Stomach smooth muscle (tissue), 2 donors: ENCODE measurements around the gene TCP11.
A peak's percentile ranks its signal among the peaks of the same experiment; 100 is the strongest.

Experiments used
- H3K27ac ChIP-seq: one replicate; pipeline ENCODE4 v1.7.0; 2013; ENCODE audit warnings: mild to moderate bottlenecking, low read length, inconsistent platforms
- H3K27me3 ChIP-seq, 2 donors: one replicate each; pipeline ENCODE4 v1.7.0; 2013; ENCODE audit warnings: low read length in 2 of 2; ENCODE audit not compliant: insufficient read depth in 2 of 2, control insufficient read depth in 1 of 2
- H3K36me3 ChIP-seq, 2 donors: one replicate each; pipeline ENCODE4 v1.7.0; 2013; ENCODE audit warnings: low read length in 2 of 2; ENCODE audit not compliant: control insufficient read depth in 2 of 2, insufficient read depth in 2 of 2
- H3K4me1 ChIP-seq: one replicate; pipeline ENCODE4 v1.7.0; 2013; ENCODE audit warnings: low read length; ENCODE audit not compliant: control insufficient read depth, insufficient read depth
- H3K4me3 ChIP-seq, 2 donors: one replicate each; pipeline ENCODE4 v1.7.0; 2013; ENCODE audit warnings: low read length in 2 of 2
- H3K9ac ChIP-seq, 2 donors: one replicate each; pipeline ENCODE4 v1.7.0; 2013; ENCODE audit warnings: low read length in 2 of 2, mild to moderate bottlenecking in 1 of 2
- H3K9me3 ChIP-seq, 2 donors: one replicate each; pipeline ENCODE4 v1.7.0; 2013; ENCODE audit warnings: low read length in 2 of 2; ENCODE audit not compliant: control insufficient read depth in 2 of 2
- donor health status: healthy.
- donor health status: Pancreatic carcinoma.

Gene TCP11

GRCh38 chr6:35181308-35181932, 40.3 kb upstream of the TCP11 start:
- Histone ChIP-seq H3K27ac (no peak overlapping the region), H3K9me3 (no peaks in the 10 kb centered on the region), H3K4me1 (peaks cover 20% of the 10 kb centered on the region), H3K27me3 (peaks cover 0 to 11% of the 10 kb centered on the region in 2 donors), H3K36me3 (no peaks in the 10 kb centered on the region), H3K4me3 (peak overlapping the region in 1 of 2 donors; percentile 40), H3K9ac (no peak overlapping the region)

DNA sequence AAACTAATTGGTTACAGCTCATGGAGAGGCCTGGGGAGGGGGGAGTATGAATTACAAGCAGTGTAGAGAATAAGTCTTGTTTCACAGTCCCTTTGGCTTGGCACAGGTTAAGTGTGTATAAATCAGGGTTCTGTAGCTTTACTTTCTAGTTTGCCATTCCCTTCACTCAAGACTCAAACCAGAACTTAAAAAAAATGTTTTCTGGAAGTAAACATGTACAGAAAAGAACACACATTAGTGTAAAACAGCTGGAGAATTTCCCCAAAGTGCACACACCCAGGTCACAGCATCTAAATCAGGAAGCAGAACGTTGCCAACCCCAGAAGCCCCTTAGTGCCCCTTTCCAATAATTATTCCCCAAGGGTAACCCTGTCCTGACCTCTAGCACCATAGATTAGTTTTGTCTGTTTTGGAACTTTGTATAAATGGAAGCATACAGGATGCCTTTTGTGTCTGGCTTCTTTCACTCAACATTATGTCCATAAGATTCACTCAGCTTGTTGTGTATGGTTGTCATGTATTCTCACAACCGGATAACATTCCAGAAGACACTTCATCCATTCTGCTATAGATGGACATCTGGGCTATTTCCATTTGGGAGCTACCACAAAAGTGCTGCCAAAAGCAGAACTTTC, 38.9 kb upstream of the TCP11 start:
- Histone ChIP-seq H3K4me3 (no peak overlapping the region), H3K9ac (no peak overlapping the region), H3K36me3 (no peaks in the 10 kb centered on the region), H3K4me1 (peaks cover 20% of the 10 kb centered on the region), H3K27me3 (peaks cover 0 to 11% of the 10 kb centered on the region in 2 donors), H3K27ac (no peak overlapping the region), H3K9me3 (no peaks in the 10 kb centered on the region)

DNA sequence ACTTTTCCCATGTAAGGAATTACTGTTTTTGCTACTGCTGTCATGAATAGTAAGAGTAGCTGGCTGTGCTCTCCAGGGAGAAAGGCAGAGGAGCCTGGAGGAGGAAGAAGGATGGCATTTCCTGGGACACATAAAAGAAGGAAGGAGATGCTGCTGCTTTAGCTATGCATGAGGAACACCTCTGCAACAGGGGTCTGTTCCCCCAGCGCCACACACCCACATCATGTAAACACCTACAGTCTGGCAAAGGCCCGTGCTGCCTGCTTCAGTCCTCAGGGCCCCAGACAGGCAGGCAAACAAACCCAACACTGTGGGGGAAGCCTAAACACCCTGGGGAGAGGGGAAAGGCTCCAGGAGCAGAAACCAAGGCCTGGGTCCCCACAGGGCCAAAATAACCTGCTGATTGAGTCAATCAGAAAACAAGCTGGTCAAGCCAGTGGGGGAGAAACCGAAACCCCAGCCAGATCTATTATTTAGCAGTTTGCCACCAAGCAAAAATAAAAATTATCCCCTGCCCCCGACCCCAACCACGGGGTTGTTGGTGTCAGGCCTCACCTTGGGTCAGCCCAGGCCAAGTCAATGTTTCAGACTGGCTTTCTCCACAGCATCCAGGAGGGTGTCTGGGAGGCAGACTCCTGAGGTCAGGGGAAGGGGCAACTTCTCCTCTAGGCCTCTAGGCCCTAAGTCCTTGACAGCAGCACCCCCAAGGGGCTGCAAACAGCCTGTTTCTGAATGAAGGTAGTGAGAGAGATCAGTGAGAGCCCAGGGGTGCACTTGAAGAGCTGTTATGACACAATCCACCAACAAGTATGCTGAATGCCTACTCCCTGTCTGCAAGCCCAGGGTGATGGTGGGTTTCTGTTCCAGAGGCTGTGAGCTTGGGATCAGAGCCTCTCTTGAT, 38.0 kb upstream of the TCP11 start:
- Histone ChIP-seq H3K4me3 (no peak overlapping the region), H3K9me3 (no peaks in the 10 kb centered on the region), H3K27ac (no peak overlapping the region)

DNA sequence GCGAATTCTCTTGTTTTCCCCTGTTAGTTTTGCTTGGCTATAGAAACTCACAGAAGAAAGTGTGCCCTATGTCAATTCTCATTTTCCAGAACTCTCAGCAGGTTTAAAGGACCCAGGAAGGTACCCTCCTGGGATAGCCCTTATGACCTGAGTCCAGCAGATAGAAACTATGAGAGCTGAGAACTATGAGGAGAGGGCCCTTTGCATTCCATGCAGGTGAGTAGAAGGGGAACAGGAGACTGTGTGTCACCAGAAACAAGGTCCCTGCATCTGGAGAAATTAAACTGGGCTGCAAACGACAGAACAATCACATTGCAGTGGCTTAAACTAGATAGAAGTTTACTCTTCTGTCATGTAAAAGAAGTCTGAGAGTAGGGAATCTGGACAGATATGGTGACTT, 36.9 kb upstream of the TCP11 start:
- Histone ChIP-seq H3K36me3 (no peaks in the 10 kb centered on the region), H3K9ac (no peak overlapping the region), H3K27me3 (peaks cover 0 to 11% of the 10 kb centered on the region in 2 donors), H3K27ac (no peak overlapping the region), H3K9me3 (no peaks in the 10 kb centered on the region), H3K4me3 (no peak overlapping the region), H3K4me1 (peaks cover 20% of the 10 kb centered on the region)

More for the DNA sequence above, 38.0 kb upstream of the TCP11 start:
- no peaks in the 10 kb centered on the region for H3K36me3 ChIP-seq
- no peak overlapping the region for H3K9ac ChIP-seq
- H3K27me3 ChIP-seq = peaks cover 0 to 11% of the 10 kb centered on the region in 2 donors
- H3K4me1 ChIP-seq = peaks cover 20% of the 10 kb centered on the region

GRCh38 chr6:35177596-35177995, 36.5 kb upstream of the TCP11 start:
- Histone ChIP-seq H3K27ac (no peak overlapping the region), H3K36me3 (no peaks in the 10 kb centered on the region), H3K9ac (no peak overlapping the region), H3K27me3 (peaks cover 0 to 11% of the 10 kb centered on the region in 2 donors), H3K4me3 (no peak overlapping the region), H3K4me1 (peaks cover 20% of the 10 kb centered on the region), H3K9me3 (no peaks in the 10 kb centered on the region)

- H3K9me3 ChIP-seq = no peaks in the 10 kb centered on the region
- H3K27me3 ChIP-seq = peaks cover 0 to 8% of the 10 kb centered on the region in 2 donors
- H3K36me3 ChIP-seq = no peaks in the 10 kb centered on the region
- no peak overlapping the region for H3K9ac ChIP-seq
- no peak overlapping the region for H3K4me3 ChIP-seq
- H3K4me1 ChIP-seq = peaks cover 19% of the 10 kb centered on the region
- no peak overlapping the region for H3K27ac ChIP-seq
Observed at GRCh38 chr6:35177157-35177556, 36.0 kb upstream of the TCP11 start.

DNA sequence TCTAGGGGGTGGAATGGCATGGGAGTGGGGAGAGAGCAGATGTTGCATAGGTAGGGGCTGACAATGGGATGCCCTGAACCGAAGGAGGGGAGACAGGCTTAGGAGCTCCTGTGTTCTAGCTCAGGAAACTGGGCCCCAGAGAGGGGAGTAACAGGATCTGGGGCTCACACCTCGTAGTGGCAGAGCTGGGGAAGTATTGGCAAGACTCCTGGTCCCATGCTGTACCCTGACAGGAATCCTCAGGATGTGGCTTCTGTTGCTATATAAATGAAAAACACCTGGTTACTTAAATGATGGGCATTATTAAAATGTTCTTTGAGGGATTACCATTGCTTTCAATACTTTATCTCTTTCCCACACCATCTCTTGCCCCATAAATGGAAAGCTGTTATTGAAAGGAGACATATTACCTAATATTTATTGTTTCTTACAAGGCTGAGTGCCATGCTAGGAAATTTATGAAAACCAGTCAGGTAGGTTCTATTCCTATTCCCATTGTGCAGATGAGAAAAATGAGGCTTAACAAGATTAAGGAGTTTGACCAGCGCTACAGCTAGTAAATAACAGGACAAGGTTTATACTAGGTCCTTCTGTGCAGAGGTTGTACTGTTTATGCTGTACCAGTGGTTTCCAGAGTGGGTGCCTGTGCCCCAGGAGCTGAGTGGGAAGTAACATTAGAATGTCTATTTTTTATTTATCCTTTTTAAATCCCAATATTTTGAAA, 35.3 kb upstream of the TCP11 start:
- Histone ChIP-seq H3K4me1 (peaks cover 12% of the 10 kb centered on the region), H3K27me3 (peaks cover 0 to 3% of the 10 kb centered on the region in 2 donors), H3K9me3 (no peaks in the 10 kb centered on the region)

GRCh38 chr6:35174501-35174900, 33.4 kb upstream of the TCP11 start:
- Histone ChIP-seq H3K4me1 (peaks cover 3% of the 10 kb centered on the region), H3K36me3 (no peaks in the 10 kb centered on the region), H3K9ac (no peak overlapping the region), H3K27me3 (peaks cover 0 to 3% of the 10 kb centered on the region in 2 donors), H3K9me3 (no peaks in the 10 kb centered on the region), H3K4me3 (no peak overlapping the region), H3K27ac (no peak overlapping the region)

More for the DNA sequence above, 35.3 kb upstream of the TCP11 start:
- Histone ChIP-seq H3K4me3 (no peak overlapping the region), H3K36me3 (no peaks in the 10 kb centered on the region), H3K27ac (no peak overlapping the region), H3K9ac (no peak overlapping the region)

DNA sequence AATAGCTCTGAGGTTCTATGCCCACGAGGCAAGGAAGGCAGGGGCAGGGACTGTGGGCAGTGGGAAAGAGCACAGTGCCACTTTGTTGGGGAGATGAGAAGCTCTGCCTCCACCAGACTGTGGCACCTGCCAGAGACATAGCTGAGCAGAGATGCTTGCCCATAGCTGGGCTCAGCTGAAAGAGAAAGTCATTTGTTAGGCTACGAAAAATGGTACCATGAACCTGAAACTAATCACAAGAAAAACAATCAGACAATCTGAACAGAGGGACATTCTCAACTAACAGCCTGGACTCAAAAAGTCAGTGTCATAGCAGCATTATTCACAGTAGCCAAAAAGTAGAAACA, 32.9 kb upstream of the TCP11 start:
- H3K4me1 ChIP-seq = peaks cover under 1% of the 10 kb centered on the region
- H3K9ac ChIP-seq = no peak overlapping the region
- peaks cover under 1 to 3% of the 10 kb centered on the region in 2 donors for H3K27me3 ChIP-seq
- H3K4me3 ChIP-seq = no peak overlapping the region
- H3K27ac ChIP-seq = no peak overlapping the region
- no peaks in the 10 kb centered on the region for H3K9me3 ChIP-seq
- H3K36me3 ChIP-seq = no peaks in the 10 kb centered on the region

DNA sequence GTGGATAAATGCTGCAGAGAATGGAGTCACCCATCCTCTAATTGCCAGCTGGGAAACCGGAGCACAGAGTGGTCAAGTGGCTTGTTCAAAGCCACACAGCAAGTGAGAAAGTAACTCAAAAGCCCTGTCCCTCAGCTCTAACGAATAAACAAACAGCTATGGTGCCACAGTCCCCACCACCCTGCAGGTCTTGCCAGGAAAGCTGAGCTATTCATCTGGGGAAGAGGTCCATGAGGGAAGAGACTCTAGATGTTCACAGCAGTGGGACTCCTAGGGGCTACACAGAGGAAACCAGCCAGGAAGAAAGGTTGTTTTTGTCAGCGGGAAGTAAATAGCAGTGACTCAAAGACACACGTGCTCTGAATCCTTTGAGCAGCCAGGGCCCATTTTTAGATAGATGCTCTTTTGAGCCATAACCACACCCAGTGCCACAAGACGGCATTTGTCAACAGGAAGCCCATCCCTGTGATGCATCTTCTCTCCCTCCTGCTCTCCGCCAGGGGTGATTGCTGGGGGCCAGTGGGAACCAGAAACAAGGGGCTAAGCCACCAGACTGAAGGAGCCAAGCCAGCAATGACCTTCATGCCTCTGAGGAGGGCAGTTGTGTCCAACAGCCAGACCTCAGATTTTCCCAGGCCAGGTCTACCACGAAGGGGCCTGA, 32.4 kb upstream of the TCP11 start:
- no peaks in the 10 kb centered on the region for H3K36me3 ChIP-seq
- H3K27me3 ChIP-seq = peaks cover 2 to 3% of the 10 kb centered on the region in 2 donors
- H3K27ac ChIP-seq = no peak overlapping the region
- H3K4me3 ChIP-seq = no peak overlapping the region
- no peaks in the 10 kb centered on the region for H3K4me1 ChIP-seq
- no peaks in the 10 kb centered on the region for H3K9me3 ChIP-seq
- H3K9ac ChIP-seq = no peak overlapping the region
